Uterus (tissue), 2 donors: Measurements from ENCODE around the gene NRG3.

Experiments
- POLR2A ChIP-seq, 2 donors: fragments of 450-650 bp; IDR thresholded peaks; one replicate each; pipeline ENCODE4 v1.6.1; 2016; ENCODE audit warnings: antibody characterized with exemption in 2 of 2, mild to moderate bottlenecking in 1 of 2, moderate library complexity in 1 of 2
- TF ChIP-seq, protein P1 (sequence below), 4 experiments: fragments of 200-600 bp in 2 of 4; fragments of 450-650 bp in 2 of 4; sonication (generic) in 2 of 4; IDR thresholded peaks; one replicate each; pipeline ENCODE4 v1.5.1; 2016 to 2019; ENCODE audit warnings: antibody characterized with exemption in 4 of 4, mild to moderate bottlenecking in 2 of 4, moderate library complexity in 1 of 4

DNA sequence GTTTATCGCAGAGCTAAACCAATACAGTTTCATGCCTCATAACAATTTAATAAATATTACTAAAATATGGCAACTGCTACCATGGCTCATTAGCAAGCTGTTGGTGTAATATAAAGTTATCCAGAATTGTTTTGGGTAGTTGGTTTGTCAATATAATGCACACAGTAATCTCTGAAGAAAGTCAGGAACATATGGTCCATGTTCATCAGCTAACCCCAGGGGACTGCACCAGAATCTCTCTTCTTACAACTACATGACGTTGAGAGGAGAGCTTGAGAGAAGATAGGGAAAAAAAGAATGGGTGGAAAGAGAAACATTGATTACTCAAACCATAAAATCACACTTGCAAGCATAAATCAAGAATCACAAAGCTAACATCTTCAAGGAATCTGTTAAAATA is 333.7 kb downstream of the NRG3 start:
- no peak for TF ChIP-seq POLR2A (IDR thresholded peaks at IDR 0.05)
- TF ChIP-seq, protein P1, sequence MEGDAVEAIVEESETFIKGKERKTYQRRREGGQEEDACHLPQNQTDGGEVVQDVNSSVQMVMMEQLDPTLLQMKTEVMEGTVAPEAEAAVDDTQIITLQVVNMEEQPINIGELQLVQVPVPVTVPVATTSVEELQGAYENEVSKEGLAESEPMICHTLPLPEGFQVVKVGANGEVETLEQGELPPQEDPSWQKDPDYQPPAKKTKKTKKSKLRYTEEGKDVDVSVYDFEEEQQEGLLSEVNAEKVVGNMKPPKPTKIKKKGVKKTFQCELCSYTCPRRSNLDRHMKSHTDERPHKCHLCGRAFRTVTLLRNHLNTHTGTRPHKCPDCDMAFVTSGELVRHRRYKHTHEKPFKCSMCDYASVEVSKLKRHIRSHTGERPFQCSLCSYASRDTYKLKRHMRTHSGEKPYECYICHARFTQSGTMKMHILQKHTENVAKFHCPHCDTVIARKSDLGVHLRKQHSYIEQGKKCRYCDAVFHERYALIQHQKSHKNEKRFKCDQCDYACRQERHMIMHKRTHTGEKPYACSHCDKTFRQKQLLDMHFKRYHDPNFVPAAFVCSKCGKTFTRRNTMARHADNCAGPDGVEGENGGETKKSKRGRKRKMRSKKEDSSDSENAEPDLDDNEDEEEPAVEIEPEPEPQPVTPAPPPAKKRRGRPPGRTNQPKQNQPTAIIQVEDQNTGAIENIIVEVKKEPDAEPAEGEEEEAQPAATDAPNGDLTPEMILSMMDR (IDR thresholded peaks at IDR 0.05) = no peak
